ENCODE measurements around the gene KRTAP4-2. TPM values are rescaled to one million over a fixed set of nuclear protein-coding genes. Genes with fewer than 3 reads are reported as not detected.

Gene KRTAP4-2
- total RNA-seq, 1 experiment from 2014 or later, result not detected

GRCh38 chr17:41147531-41148204 lies 30.4 kb downstream of the KRTAP4-2 start:
- ChIA-PET POLR2A (no interaction called here), CTCF (no interaction called here), RAD21 (ENCODE audit: low non-redundant PET in 1 of 2, low total read pairs in 2 of 2, uncharacterized antibody in 2 of 2, unreplicated experiment in 2 of 2) (no interaction called here)
- H3K9me3 ChIP-seq (ENCODE audit: control insufficient read depth in 1 of 2, insufficient read depth in 1 of 2, low read depth in 1 of 2, low read length in 2 of 2), result peaks cover 0 to 19% of the 10 kb centered on the region in 2 experiments; a peak in 2 of 4 replicates
- ATAC-seq, result no peak
- H3K9ac ChIP-seq (ENCODE audit: low read length), result no peak overlapping the region
- BruUV-seq (replicated peaks), result no TSS peak
- no peaks in the 10 kb centered on the region for H3K27me3 ChIP-seq (ENCODE audit: insufficient read depth, low read length)
- no peaks in the 10 kb centered on the region for H4K20me1 ChIP-seq (ENCODE audit: insufficient read depth)
- no peaks in the 10 kb centered on the region for H3K4me1 ChIP-seq (ENCODE audit: control insufficient read depth in 1 of 2, insufficient read depth in 2 of 2, low read length in 2 of 2)
- no peak overlapping the region for H3K4me2 ChIP-seq (ENCODE audit: low read length)
- DNase-seq (ENCODE audit: low read depth, low spot score), result no peak
- intact Hi-C loops (cut with micrococcal nuclease), result no loop called here
- H3K79me2 ChIP-seq (ENCODE audit: insufficient read depth, low read length), result no peaks in the 10 kb centered on the region
- H3K27ac ChIP-seq (ENCODE audit: low read depth, low read length), result no peak overlapping the region
- no peak overlapping the region for H3K4me3 ChIP-seq (replicated peaks in 1 of 2; ENCODE audit: low read depth in 1 of 2, low read length in 2 of 2)
- H3K9me2 ChIP-seq (ENCODE audit: insufficient read depth), result no peaks in the 10 kb centered on the region
- H3K36me3 ChIP-seq (ENCODE audit: control insufficient read depth in 1 of 2, insufficient read depth in 2 of 2, low read length in 2 of 2), result 0 out of 4 replicates have a peak, but pooled peaks cover 0 to 5% of the 10 kb centered on the region in 2 experiments
- TF ChIP-seq JUND (IDR thresholded peaks at IDR 0.05), result no peak
- TF ChIP-seq REST (IDR thresholded peaks at IDR 0.05; ENCODE audit: low read depth), result no peak
- TF ChIP-seq SIN3A (IDR thresholded peaks at IDR 0.05; ENCODE audit: low read depth), result no peak
- TF ChIP-seq, protein P1, sequence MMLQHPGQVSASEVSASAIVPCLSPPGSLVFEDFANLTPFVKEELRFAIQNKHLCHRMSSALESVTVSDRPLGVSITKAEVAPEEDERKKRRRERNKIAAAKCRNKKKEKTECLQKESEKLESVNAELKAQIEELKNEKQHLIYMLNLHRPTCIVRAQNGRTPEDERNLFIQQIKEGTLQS (IDR thresholded peaks at IDR 0.05), result no peak
- TF ChIP-seq RAD21 (IDR thresholded peaks at IDR 0.05; ENCODE audit: low read depth), result no peak
- TF ChIP-seq EZH2 (IDR thresholded peaks at IDR 0.05), result no peak
- peak overlapping the region; percentile 1 for H2AFZ ChIP-seq (ENCODE audit: low read depth, low read length, poor library complexity, severe bottlenecking)
